AG04449 (cell line): ENCODE results near the gene ITGB6.

Source experiments
- CTCF ChIA-PET: fragments of 350-600 bp; formaldehyde crosslinking; extraction: SDS; loops from one replicate; lab custom pipeline; 2021; ENCODE audit warnings: antibody characterized with exemption; lab: Yijun Ruan, JAX
- POLR2A ChIA-PET: fragments of 400-600, 350-600 bp; formaldehyde crosslinking; extraction: SDS; loops from one replicate; lab custom pipeline; 2020; ENCODE audit warnings: antibody characterized with exemption, inconsistent platforms; lab: Yijun Ruan, JAX
- DNase-seq: peaks from one replicate; pipeline ENCODE4 v3.0.0-alpha.2; 2010; ENCODE audit warnings: low read depth, low spot score
- H3K4me3 ChIP-seq: 2 replicates; pipeline ENCODE4 v1.5.1; 2011; ENCODE audit warnings: low read depth, mild to moderate bottlenecking, control low read depth, low read length
- CTCF ChIP-seq: IDR thresholded peaks from one replicate; pipeline ENCODE4 v1.5.1; 2011; ENCODE audit warnings: mild to moderate bottlenecking, moderate library complexity, low read length, control low read depth, inconsistent platforms; ENCODE audit not compliant: insufficient read depth; ENCODE audit errors: missing control alignments

ITGB6 gene

GRCh38 chr2:160096409-160096808 is 103.7 kb downstream of the ITGB6 start:
- POLR2A ChIA-PET: no interaction called here

GRCh38 chr2:160092445-160092844 is 107.6 kb downstream of the ITGB6 start:
- ChIA-PET CTCF (no interaction called here), POLR2A (no interaction called here)

More at GRCh38 chr2:160096409-160096808, 103.7 kb downstream of the ITGB6 start:
- DNase-seq: no peak
- CTCF ChIA-PET: interaction anchor here (0.9 to 2.6 kb wide), 5 partner anchors 11 to 967 kb away, joined by 3 to 21 read pairs (median 5); no protein-coding TSS in a partner anchor
- no peak overlapping the region for H3K4me3 ChIP-seq
- TF ChIP-seq CTCF: no peak

GRCh38 chr2:160091381-160091780 is 108.7 kb downstream of the ITGB6 start:
- DNase-seq: no peak
- CTCF ChIA-PET: interaction anchor here (1.0 to 1.6 kb wide), 4 partner anchors 13 to 210 kb away, joined by 3 to 4 read pairs (median 4); no protein-coding TSS in a partner anchor
- no peak overlapping the region for H3K4me3 ChIP-seq
- POLR2A ChIA-PET: no interaction called here
- TF ChIP-seq CTCF: no peak

More at GRCh38 chr2:160092445-160092844, 107.6 kb downstream of the ITGB6 start:
- no peak overlapping the region for H3K4me3 ChIP-seq
- no peak for DNase-seq
- TF ChIP-seq CTCF: no peak

GRCh38 chr2:160087854-160088745 is 112.0 kb downstream of the ITGB6 start:
- ChIA-PET CTCF (interaction anchor here (0.9 to 2.5 kb wide), 5 partner anchors 10 to 1186 kb away, joined by 3 to 10 read pairs (median 9); no protein-coding TSS in a partner anchor), POLR2A (no interaction called here)
- no peak for TF ChIP-seq CTCF
- H3K4me3 ChIP-seq: no peak overlapping the region
- DNase-seq: no peak

- DNase-seq: no peak
- TF ChIP-seq CTCF: no peak
- CTCF ChIA-PET: interaction anchor here (1.3 to 2.4 kb wide), 5 partner anchors 10 to 978 kb away, joined by 3 to 9 read pairs (median 5); no protein-coding TSS in a partner anchor
- POLR2A ChIA-PET: no interaction called here
- H3K4me3 ChIP-seq: no peak overlapping the region
Measured at GRCh38 chr2:160085662-160086061, 114.4 kb downstream of the ITGB6 start.
